GM11168 (cell line): ENCODE results near the gene KRT4.

Source experiments
- in situ Hi-C: fragments of 300-500 bp; cut with MboI; formaldehyde crosslinking; loops from one replicate; pipeline ENCODE4 v1.12.0; 2022; ENCODE audit warnings: low sequenced_read_pairs; ENCODE audit not compliant: unreplicated experiment

Gene KRT4

DNA sequence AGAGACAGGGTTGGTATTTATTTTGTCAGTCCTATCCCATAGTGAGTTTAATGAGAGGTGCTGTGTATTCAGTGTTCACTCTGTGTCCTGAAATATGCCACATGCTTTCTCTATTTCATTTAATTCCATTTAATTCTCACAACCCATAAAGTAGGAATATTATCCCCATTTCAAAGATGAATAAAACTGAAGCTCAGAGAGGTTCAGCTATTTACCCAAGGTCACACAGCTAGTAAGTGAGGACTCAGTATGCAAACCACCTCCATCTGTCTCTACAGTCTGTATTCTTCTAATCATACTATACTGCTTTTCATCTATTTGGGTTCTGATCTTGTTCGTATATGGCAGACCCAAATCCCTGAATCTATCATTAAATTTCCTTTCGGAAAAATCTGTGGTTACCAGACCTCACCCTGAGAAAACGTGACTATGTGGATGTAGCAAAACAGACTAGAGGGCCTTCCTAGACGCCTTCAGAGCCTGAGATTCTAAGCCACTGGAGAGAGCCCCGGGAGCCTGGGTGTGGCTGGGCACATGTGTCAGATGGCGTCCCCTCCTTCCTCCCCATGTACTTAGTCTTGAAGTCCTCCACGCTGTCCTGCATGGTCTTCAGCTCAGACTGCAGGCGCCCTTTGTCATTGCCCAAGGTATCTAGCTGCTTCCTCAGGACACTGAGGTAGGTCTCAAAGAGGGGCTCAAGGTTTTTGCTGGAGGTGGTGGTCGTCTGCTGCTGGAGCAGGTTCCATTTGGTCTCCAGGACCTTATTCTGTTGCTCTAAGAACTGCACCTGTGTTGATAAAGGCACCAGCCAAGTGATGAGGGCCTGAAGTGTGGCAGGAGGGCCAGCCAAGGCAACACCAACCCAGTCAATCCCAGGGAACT, 2.5 kb downstream of the KRT4 start:
- in situ Hi-C loops, result no loop called here

DNA sequence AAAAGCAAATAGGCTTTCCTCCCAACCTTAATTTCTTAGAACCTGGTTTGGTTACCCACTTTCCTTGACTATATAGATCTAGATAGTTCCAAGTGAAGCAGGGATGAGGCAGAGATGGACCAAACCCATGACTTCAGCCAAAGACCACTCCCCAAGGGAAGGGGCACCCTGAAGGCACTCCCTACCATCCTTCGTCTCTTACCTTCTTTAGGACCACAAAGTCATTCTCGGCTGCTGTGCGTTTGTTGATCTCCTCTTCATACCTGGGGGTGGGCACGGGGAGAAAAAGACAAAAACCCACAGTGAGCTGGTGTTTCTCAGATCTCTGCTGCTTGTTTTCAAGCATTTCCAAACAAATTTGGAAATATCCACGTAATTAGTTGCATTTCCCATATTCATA, 3.4 kb downstream of the KRT4 start:
- in situ Hi-C loops, result no loop called here

DNA sequence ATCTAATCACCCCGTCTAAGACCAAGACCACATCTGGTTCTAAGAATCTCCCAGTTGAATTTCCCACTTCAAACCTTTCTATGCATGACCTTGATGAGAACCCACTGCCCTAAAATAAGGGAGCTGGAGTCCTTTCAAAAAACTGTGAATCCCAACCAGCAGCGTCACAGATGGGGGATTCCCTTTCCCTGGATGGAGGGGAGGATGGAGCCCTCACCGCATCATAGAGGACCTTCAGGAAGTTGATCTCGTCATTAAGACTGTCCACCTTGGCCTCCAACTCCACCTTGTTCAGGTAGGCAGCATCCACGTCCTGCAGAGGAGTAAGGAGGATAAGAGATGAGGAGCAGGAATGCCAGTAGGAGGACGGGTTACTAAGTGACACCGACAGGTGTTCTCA, 4.8 kb downstream of the KRT4 start:
- in situ Hi-C loops, result no loop called here

DNA sequence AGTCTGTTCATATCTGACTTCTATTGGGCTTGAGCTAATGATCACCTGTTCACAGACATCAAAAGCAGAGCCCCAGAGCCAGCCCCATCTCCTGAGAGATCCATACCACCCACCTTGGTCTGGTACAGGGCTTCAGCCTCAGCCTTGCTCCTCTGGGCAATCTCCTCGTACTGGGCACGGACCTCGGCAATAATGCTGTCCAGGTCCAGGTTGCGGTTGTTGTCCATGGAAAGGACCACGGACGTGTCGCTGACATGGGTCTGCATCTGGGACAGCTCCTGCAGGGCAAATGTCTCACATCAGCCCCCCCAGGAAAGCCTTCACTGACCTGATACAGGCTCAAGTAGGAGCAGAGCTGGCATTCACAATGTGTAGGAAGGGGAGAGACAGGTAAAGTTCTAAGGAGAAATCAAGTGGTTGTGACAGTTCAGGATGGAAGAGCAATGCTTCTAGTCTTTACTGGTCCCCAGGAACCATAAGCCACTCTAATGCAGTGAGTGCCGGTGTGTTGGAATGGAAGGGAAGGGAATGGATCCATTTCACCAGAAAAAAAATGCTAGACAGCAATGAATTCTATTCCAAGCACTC, 5.2 kb downstream of the KRT4 start:
- in situ Hi-C loops, result no loop called here

DNA sequence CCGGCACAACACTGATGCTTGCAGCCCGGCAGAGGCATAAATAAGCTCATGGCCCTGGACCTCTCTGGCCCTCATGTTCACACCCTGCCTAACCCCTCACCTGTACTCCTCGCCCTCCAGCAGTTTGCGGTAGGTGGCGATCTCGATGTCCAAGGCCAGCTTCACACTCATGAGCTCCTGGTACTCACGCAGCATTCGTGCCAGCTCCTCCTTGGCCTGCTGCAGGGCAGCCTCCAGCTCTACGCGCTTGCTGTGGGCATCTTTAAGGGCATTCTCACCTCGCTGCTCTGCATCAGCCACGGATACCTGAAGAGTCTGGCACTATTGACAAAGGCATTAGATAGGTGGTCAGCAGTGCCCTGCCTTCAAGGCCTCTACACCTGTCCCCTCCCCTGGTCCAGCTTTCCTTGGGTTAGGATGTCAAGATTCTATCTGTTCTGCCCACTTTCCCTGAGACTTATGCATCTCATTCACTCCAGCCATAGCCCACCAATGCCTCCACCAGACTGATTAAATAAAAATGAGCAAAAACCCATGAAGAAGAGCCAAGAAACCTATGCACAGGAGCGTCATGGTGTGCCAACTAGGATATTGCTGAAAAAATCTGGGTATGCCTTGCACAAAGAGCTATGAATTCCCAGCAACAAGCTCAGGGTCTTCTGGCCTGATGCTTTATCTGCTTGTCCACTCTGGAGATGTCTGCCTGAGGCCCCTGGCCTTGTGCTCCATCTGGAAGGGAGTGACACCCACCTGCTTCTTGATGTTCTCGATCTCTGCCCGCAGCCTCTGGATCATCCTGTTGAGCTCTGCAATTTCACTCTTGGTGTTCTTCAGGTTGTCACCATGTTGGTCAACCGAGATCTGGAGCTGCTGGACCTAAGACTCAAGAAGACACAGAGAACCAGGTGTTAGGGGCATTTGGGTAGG, 6.1 kb downstream of the KRT4 start:
- in situ Hi-C loops, result no loop called here

DNA sequence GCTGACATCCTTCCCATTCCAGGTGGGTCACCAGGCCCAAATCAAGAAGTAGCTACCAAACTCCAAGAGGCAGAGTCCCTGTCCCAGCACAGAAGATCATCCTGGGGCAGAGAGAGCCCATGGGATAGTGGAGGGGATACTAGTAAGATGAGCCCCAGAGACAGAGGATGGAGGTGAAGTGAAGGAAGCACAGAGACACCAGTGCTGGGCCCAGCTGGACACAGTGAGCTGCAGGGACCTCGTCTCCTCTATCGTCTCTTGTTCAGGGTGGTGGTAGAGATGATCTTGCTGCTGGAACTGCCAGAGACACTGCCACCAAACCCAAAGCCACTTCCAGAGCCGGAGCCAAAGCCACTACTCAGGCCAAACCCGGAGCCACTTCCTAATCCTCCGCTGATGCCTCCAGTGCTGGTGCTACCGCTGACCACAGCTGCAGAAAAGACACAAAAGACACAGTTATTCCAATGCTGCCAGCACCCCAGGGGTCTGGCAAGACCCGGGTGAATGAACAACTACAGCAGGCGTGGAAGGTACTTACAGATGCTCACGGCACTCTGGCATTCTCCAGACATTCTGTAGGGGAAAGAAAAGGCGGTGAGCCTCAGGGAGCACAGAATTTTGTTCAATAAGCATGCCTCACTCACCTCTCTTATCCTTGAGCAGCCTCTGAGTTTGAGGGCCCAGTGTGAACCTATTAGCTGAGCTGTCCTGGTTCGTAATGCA, 6.9 kb downstream of the KRT4 start:
- in situ Hi-C loops, result no loop called here

DNA sequence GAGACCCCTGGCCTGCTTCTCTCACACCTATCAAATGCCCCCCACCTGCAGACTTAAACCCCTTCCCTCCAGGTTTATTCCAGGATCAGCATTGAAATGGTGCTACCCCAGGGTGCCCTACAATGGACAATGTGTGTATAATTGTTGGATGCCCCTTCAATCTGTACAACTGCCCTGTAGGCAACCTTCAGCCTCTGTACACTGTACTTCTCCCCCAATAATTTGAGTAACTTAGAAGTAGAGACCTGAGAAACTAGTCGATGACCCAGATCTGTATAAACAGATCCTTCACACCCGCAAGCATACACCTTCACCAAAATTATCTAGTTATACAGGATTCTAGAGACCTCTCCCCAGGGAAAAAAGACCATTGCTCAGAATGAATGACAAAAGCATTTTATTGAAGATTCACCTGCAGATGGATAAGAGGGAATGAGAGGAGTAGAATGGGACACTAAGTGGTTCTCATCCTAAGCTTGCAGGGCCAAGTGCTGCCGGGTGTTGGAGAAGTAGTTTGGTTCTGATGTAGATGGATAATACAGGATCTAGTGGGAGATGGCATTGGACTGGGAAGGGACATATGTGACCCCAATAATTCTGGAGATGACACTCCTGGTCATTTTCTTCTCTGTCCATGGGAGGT, 7.6 kb downstream of the KRT4 start:
- in situ Hi-C loops, result no loop called here

DNA sequence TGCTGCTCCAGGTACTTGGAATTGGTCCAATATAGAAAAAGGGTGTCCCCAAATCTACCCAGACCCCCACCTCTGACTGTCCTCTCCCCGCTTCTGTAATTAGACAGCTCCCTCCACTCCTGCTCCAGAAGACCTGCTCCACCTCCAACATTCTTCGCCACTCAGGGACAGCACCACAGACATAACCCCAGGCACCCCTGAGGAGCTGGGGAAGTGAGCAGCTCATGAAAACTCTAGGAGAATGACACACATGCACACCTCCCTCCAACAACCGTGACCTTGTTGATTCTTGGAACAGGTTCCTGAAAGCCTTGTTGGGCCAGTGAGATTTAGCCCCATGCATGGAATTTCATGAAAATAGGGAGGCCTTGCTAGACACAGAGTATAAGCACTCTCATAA, 8.2 kb downstream of the KRT4 start:
- in situ Hi-C loops, result no loop called here

DNA sequence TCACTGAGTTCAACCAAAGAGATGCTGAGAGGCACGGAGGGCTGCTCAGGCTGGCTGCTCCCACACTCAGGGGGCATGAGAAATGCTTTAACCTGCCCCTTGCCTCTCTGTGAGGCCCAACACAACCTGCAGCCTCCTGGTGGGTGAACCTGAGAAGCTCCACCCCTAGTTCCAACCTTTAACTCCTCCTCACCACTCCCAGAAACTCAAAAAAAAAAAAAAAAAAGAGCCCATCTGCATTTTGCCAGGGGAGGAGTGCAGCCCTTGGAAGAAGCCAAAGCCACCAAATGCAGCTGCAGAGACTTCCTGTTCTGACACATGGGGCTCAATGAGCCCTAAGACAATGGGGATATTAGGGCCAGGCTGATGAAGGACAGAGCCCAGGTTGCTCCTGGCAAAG, 8.9 kb downstream of the KRT4 start:
- in situ Hi-C loops, result no loop called here

DNA sequence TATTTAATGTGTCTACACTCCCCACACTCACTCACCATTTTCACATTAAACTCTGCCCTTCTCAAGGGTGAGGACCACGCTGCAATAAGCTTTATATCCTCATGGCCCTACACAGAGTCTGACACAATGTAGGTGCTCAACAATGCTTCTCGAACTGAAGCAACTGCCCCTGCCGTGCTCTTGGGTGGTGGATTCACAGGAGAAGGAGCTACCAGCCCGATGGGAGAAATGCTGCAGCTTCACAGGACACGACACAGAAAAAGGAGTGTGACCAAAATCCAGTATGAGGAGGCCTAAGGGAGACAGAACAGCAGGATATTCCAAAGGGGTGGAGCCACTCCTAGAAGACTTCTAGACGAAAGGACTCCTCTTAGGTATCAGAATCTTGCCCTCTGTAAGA, 11.5 kb downstream of the KRT4 start:
- in situ Hi-C loops, result no loop called here

DNA sequence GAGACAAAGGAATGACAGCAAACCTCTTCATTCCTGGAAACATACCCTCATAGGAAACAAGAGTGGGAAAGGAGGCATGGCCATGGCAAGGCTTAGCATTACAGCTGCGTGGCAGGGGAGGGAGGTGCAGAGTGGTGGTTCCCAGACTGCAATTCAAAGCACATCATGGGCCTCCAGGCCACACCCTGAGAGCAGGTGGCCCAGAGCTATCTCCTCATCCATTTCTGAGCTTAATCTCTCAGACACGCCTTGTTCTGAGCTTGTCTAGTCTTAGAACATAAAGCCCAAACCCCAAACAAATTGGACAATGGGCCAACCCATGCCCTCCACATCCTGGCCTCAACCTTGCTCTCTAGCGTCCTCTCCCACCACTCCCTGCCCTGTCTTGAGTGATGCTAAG, 12.1 kb downstream of the KRT4 start:
- in situ Hi-C loops, result no loop called here

DNA sequence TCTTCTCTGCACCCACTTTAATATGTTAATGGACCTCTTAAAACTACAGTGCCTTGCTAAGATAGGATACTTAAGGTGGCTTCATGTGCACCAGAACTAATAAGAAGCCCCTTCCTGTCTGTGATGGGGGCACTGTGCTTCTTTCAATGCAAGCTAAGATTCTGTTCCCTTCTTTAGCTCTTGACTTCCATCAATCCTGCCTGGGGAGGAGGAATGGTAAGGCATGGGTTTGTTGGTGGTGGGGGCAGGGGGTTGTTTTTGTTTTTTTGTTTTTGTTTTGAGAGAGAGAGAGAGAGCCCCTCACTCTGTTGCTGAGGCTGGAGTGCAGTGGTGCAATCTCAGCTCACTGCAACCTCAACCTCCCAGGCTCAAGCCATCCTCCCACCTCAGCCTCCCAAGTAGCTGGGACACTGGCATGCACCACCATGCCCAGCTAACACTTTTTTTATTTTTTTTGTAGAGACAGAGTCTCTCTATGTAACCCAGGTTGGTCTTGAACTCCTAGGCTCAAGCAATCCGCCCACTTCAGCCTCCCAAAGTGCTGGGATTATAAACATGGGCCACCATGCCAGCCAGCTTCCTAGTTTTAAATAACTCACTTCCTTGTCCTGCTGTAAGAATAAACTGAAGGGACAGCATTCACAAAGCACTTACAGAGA, 13.5 kb downstream of the KRT4 start:
- in situ Hi-C loops, result no loop called here

DNA sequence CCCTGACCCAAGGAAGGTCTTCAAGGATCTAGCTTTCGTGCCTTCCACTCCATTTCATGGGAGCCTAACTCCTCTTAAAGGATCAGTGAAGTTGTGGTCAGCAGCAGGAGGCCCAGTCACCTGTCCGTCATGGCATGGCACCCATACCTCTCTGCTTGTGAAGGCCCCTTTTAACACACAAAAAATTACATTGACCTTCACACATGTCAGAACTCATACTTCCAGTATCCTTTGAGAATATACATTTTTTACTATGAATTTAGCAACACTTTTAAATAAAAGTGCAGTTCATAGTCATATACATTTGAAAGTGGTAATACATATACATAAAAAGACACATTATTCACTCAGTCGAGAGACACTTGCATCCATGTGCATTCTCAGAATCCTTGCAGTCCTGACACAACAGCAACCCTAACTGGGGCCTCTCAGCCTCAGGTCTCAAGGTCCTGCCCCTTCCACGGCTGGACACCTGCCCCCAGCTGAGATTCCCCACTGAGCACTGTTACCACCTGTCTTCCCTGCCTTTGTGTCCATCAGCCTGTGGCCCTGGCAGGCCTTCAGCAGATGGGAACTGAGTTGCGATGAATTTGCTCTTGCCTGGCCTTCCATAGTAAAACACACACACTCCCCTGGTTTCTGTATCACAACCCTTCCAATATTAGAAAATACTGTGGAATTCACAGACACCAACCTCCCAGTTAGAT, 14.3 kb downstream of the KRT4 start:
- in situ Hi-C loops, result no loop called here

DNA sequence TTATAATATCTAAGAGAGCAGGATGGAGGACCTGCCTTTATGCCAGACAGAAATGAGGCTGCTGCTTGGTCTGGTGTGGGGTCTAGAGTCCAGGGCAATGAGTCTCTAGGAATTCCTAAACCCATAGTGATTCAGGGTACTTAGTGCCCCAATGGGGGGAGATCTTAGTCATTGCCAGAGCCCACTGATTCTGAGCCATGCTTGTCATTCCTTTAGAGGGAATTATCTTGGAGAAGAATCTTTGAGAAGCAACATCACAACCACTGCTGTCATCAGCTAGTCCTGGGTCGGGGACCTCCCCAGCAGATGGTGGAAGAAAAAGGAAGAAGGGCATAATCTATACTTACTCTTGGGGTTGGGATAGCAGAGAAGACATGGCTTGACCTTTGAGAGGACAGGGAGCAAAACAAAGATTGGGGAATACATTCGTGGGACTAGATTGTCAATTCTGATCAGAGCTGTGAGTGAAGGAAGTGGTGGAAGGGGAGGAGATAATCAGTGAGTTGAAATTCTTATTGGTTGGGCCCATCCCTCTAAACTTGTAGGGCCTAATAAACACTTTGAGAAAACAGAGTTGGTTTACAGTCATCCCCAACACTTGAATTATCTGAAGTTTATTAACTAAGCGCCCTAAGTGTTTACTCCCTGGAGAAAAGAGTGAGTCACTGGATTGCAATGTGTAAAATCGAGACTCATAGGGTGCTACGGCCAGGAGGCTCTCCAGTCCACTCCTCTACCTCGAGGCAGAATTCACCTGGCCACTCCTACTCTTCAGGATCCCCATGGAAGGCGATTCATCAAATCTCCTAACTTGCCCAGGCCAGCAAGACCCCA, 15.0 kb downstream of the KRT4 start:
- in situ Hi-C loops, result no loop called here

DNA sequence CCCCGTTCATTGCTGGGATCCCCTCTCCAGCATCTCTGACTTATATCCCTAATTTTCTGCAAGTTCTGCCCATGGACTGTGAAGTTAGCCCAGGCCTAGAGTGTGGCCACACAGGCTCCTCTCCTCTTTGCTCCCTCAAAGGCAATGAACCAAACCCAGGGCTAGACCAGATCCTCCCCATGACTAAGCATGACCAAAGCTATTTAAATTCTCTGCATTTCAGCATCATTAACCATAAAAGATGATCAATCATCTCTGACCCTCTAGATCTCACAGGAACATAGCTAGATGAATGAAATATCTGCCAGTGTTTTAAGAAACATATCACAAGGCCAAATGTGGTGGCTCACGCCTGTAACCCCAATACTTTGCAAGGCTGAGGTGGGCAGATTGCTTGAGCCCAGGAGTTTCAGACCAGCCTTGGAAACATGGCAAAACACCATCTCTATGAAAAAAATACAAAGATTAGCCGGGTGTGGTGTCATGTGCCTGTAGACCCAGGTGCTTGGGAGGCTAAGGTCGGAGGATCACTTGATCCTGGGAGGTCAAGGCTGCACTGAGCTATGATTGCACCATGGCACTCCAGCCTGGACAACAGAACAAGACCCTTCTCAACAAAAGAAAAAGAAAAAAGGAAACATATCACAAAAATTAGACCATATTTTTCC, 15.8 kb downstream of the KRT4 start:
- in situ Hi-C loops, result no loop called here

DNA sequence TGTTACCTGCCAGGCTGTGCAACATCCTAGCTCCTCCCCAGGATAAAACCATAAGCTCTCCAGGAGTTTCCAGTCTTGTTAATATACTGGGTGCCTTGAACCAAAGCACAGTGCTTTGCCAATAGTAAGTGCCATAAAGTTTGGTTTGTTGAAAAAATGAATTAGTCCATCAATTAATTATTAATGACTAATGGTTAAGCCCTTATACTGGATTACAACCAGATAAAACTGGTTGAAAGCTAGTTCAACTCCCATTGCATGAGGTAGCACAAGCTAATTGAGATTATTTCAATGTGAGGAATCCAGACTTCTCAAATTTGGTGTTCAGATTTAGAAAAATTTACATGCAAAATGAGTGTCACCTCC, 16.4 kb downstream of the KRT4 start:
- in situ Hi-C loops, result no loop called here

DNA sequence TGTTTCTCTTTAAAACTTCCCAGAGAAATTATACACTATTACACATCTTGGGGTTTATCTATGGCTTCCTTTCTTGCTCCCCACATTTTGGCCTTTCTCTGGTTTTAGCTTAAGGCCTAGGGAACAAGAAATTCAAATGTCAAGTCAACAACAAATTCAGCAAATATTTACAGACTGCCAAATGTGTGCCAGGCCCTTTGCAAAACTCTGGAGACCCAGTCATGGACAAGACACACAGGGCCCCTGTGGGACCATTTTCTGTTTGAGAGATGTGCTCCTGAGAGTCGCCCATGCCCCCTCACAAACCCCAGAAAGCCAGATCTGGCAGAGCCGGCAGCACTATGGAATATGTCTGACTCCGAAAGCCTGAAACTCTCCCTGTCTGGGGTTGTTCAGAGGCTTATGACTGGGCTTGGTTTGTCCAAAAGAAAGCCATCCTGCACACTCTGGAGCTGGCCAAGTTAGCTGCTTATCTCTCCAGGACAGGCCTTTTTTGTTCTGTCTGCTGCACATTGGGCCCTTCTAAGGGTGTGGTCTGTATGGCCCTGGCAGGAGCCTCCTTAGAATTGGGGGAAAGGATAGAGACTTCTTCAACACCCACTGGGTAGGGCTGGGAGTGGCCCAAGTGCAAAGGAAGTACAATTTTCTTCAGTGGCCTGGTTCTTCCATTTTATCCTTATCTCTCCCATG, 16.9 kb downstream of the KRT4 start:
- in situ Hi-C loops, result no loop called here
